IPS-11a (cell line): ENCODE data around the gene COMMD1.
"Not testable (repeated sequence)": the region's sequence is repeated elsewhere in the genome, so short reads cannot be mapped to it uniquely, and the experiment has no call there.

Experiments
- H3K4me3 ChIP-seq: one replicate; pipeline ENCODE4 v1.5.1; 2013; ENCODE audit warnings: low read depth, low read length, control low read depth

The COMMD1 gene

GRCh38 chr2:62014102-62014501 is 108.6 kb downstream of the COMMD1 start:
- no peak overlapping the region for H3K4me3 ChIP-seq

DNA sequence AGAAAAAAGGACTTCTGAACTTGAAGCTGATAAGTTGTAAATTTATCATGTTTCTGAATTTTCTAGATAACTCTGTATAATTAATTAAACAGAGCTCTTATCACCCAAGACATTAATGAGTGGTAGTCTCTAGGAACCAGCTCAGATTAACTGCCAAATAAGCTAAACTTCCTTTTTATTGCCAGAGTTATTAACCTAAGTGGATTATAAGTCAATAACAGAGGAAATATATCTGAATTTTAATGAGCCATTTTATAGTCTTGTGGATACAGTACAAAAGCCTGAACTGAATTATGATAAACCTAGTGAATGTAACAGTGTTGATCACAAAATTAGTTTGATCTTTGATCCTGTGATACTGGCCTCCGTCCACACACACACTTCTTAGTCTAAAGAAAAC is 111.5 kb downstream of the COMMD1 start:
- H3K4me3 ChIP-seq, result no peak overlapping the region

GRCh38 chr2:62029910-62030309 is 124.4 kb downstream of the COMMD1 start:
- no peak overlapping the region for H3K4me3 ChIP-seq

GRCh38 chr2:62030902-62031301 is 125.4 kb downstream of the COMMD1 start:
- H3K4me3 ChIP-seq, result no peak overlapping the region

DNA sequence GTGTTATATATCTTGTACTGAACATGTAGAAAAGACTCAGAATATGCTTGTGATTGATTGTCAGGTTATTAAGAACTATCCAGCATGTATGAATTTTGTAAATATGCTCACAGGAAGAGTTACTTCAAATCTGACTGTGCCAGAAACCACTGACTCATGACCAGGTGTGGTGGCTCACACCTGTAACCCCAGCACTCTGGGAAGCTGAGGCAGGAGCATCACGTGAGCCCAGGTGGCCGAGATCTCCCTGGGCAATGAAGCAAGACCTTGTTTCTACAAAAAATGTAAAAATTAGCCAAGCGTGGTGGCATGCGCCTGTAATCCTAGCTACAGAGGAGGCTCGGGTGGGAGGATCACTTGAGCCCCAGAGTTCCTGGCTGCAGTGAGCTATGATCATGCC is 126.6 kb downstream of the COMMD1 start:
- H3K4me3 ChIP-seq, result no peak overlapping the region

DNA sequence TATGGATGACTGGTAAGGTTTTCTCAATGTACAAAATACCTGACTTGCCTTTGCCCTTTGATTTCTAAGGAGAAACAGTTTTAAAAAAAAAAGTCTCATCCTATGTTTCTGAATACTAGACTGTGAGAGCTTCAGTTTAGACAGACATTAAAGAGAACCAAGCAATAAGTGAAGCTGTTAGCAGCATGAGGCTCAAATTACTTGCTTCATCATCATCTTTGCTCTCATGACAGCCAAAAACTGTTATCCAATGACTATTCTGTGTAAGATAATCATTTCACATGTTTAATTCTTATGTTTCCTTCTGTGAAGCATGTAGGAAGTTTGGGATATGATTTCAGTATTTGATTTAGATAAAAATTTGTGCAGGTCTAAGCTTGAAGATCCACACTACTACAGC is 129.2 kb downstream of the COMMD1 start:
- no peak overlapping the region for H3K4me3 ChIP-seq

DNA sequence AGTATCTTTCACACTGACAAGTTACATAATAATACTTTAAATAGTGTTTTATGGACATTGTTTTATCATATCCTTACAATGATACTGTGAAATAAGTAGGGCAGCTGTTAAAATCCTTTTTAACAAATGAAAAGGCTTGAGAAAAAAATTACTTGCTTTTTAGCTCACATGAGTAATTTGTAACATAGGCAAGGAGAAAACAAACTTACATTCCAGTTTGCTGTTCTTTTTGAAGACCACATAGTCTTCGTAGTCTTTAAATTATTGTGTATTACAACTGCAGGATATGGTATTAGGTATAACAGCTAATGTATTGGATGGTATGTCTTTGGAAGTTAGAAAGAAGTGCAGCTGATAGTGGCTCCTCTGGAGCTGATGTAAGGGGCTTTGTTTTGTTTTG is 130.8 kb downstream of the COMMD1 start:
- no peak overlapping the region for H3K4me3 ChIP-seq

DNA sequence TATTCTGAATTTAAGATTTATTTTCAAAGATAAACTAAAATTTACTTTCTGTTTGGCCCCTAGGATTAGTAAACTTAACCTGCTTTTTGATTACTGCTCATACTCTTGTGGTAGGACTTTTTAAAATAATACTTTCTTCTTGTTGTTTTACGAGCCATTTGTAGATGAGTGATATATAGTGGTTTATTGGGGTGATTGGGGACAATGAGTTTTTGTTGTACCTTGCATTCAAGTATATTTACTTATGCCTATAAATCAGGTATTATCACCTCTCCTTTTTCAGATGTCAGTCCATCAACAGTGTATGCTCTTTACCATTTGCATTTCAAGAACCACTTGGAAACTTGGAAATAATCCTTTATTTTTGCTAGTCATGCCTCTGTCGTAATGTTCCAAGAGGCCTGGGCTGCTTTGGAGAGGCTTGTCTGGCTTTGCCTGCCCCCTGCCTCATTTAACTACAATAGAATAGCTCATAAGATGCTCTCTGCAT is 131.3 kb downstream of the COMMD1 start:
- no peak overlapping the region for H3K4me3 ChIP-seq

GRCh38 chr2:62038975-62039771 is 133.7 kb downstream of the COMMD1 start:
- H3K4me3 ChIP-seq, result no peak overlapping the region

- H3K4me3 ChIP-seq, result no peak overlapping the region
Measured at GRCh38 chr2:62040926-62041325, 135.5 kb downstream of the COMMD1 start.

DNA sequence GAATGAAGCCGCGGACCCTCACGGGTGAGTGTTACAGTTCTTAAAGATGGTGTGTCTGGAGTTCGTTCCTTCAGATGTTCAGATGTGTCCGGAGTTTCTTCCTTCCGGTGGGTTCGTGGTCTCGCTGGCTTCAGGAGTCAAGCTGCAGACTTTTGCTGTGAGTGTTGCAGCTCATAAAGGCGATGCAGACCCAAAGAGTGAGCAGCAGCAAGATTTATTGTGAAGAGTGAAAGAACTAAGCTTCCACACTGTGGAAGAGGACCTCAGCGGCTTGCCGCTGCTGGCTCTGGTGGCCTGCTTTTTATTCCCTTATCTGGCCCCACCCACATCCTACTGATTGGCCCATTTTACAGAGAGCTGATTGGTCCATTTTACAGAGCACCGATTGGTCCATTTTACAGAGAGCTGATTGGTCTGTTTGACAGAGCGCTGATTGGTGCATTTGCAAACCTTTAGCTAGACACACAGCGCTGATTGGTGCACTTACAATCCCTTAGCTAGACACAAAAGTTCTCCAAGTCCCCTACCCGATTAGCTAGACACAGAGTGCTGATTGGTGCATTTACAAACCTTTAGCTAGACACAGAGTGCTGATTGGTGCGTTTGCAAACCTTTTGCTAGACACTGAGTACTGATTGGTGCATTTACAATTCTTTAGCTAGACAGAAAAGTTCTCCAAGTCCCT is 136.4 kb downstream of the COMMD1 start:
- H3K4me3 ChIP-seq, result not testable (repeated sequence)

DNA sequence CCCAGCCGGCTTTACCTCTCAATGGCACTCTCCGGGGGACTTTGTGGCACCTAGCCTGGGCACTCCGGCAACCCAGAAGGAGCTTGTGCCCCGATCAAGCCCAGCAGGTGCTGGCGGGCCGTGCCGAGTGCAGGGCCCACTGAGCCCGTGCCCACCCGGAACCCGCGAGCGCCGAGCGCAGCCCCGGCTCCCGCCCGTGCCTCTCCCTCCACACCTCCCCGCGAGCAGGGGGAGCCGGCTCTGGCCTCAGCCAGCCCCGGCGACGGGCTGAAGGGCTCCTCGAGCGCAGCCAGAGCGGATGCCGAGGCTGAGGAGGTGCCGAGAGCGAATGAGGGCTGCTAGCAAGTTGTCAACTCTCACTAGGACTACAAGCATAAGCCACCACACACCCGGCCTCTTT is 136.9 kb downstream of the COMMD1 start:
- no peak overlapping the region for H3K4me3 ChIP-seq

DNA sequence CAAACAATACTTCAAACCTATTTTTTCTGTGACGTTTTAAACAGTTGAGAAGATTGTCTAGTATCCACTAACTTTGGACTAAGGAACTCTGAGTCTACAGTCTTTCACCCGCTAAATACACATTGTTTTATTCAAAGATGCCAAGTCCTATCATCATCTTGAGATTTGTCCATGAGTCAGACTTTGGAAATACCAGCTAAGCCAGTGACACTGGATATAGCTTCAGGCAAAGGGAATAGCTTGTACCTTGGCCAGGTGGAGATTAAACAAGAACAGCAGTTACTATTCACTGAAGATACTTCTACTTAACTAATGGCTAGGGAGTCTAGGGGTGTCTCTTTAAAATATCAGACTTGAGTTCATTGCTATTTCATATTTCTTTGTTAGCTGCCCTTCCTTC is 137.5 kb downstream of the COMMD1 start:
- H3K4me3 ChIP-seq, result no peak overlapping the region

- H3K4me3 ChIP-seq, result no peak overlapping the region
Measured at GRCh38 chr2:62045017-62045543, 139.6 kb downstream of the COMMD1 start.

DNA sequence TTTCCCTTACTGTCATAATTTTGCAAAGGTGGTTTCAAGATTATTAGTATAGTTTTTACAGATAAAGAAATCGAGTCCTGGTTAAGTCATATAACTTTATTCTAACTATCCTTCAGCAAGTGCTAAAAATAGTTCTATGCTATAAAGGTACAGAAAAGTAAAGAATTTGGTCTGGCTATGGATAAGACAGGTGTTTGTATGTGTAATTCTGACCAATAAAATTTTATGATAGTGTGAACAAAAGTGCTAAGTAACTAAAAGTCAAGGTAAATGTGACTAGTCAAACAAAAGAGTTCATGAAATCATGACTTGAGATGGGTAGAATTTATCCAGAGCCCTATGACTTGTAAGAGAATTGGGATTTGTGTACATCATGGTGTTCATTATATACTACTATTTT is 140.7 kb downstream of the COMMD1 start:
- H3K4me3 ChIP-seq, result no peak overlapping the region

GRCh38 chr2:62050456-62051045 is 145.1 kb downstream of the COMMD1 start:
- H3K4me3 ChIP-seq, result no peak overlapping the region

DNA sequence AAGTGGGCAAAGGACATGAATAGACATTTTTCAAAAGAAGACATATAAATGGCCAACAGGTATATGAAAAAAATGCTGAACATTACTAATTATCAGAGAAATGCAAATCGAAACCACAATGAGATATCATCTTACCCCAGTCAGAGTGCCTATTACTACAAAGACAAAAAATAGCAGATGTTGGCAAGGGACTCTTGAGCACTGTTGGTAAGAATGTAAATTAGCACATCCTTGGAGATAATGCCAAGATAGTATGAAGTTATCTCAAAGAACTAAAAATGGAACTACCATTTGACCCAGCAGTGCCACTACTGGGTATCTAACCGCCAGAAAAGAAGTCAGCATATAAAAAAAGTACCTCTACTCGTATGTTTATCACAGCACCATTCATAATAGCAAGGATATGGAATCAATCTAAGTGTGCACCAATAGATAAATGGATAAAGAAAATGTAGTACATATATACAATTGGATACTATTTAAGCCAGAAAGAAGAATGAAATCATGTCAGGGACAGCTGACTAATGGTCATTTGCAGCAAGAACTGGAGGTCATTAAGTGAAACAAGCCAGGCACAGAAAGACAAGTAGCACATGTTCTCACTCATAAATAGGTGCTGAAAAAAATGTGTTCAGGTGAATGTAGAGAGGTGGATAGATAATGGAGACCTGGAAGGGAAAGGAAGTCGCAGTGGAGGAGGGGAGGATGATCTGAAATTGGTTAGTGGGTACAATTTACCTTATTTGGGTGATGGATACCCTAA is 148.7 kb downstream of the COMMD1 start:
- no peak overlapping the region for H3K4me3 ChIP-seq

GRCh38 chr2:62054916-62055450 is 149.5 kb downstream of the COMMD1 start:
- H3K4me3 ChIP-seq, result no peak overlapping the region

GRCh38 chr2:62055724-62056336 is 150.4 kb downstream of the COMMD1 start:
- no peak overlapping the region for H3K4me3 ChIP-seq

- H3K4me3 ChIP-seq, result no peak overlapping the region
Measured at GRCh38 chr2:62056341-62056740, 150.9 kb downstream of the COMMD1 start.
